Measurements from ENCODE around the gene IFIT5. TPM values are rescaled to one million over a fixed set of nuclear protein-coding genes. Genes with fewer than 3 reads are reported as not detected.

The IFIT5 gene
- total RNA-seq, result 1 to 10 TPM; 5.6 to 7.1 TPM

- peaks cover 28% of the 10 kb centered on the region for H3K4me1 Mint-ChIP-seq
Observed at GRCh38 chr10:89414146-89414878, at the start of gene IFIT5. Gene IFIT5 (plus strand): TSS chr10:89414568. CDS start chr10:89414799, 231 bp downstream.

GRCh38 chr10:89367529-89367928 is 46.8 kb upstream of the IFIT5 start:
- Mint-ChIP-seq H3K4me1 (peaks cover 7% of the 10 kb centered on the region), H3K4me3 (no peak overlapping the region), H3K9me3 (no peaks in the 10 kb centered on the region), H3K27me3 (peaks cover 2% of the 10 kb centered on the region), H3K36me3 (ENCODE audit: low read depth) (no peaks in the 10 kb centered on the region), H3K27ac (no peak overlapping the region)
- ATAC-seq (replicated peaks), result peak; percentile 70

More at GRCh38 chr10:89414146-89414878, at the start of gene IFIT5:
- ATAC-seq (replicated peaks), result peak; percentile 80
- Mint-ChIP-seq H3K27ac (peak within 1 kb of the TSS; percentile 93), H3K4me3 (peak within 1 kb of the TSS; percentile 91), H3K27me3 (no peaks in the 10 kb centered on the region), H3K36me3 (ENCODE audit: low read depth) (peaks cover 28% of the 10 kb centered on the region), H3K9me3 (no peaks in the 10 kb centered on the region)

GRCh38 chr10:89368129-89368528 is 46.2 kb upstream of the IFIT5 start:
- Mint-ChIP-seq H3K27ac (no peak overlapping the region), H3K27me3 (peaks cover 5% of the 10 kb centered on the region), H3K4me1 (peaks cover 7% of the 10 kb centered on the region), H3K4me3 (no peak overlapping the region), H3K36me3 (ENCODE audit: low read depth) (no peaks in the 10 kb centered on the region), H3K9me3 (no peaks in the 10 kb centered on the region)
- no peak for ATAC-seq (replicated peaks)

- no peaks in the 10 kb centered on the region for H3K9me3 Mint-ChIP-seq
- peaks cover 4% of the 10 kb centered on the region for H3K4me1 Mint-ChIP-seq
- no peak overlapping the region for H3K4me3 Mint-ChIP-seq
- H3K36me3 Mint-ChIP-seq (ENCODE audit: low read depth), result no peaks in the 10 kb centered on the region
- no peak overlapping the region for H3K27ac Mint-ChIP-seq
- peaks cover 5% of the 10 kb centered on the region for H3K27me3 Mint-ChIP-seq
- ATAC-seq (replicated peaks), result no peak
Observed at GRCh38 chr10:89369156-89370105, 44.9 kb upstream of the IFIT5 start.

- no peak for ATAC-seq (replicated peaks)
- peaks cover 5% of the 10 kb centered on the region for H3K27me3 Mint-ChIP-seq
- H3K4me3 Mint-ChIP-seq, result no peak overlapping the region
- no peaks in the 10 kb centered on the region for H3K9me3 Mint-ChIP-seq
- H3K27ac Mint-ChIP-seq, result no peak overlapping the region
- no peaks in the 10 kb centered on the region for H3K36me3 Mint-ChIP-seq (ENCODE audit: low read depth)
- H3K4me1 Mint-ChIP-seq, result peaks cover 4% of the 10 kb centered on the region
Observed at GRCh38 chr10:89371079-89371478, 43.3 kb upstream of the IFIT5 start.

- no peak for ATAC-seq (replicated peaks)
- H3K27ac Mint-ChIP-seq, result no peak overlapping the region
- H3K4me3 Mint-ChIP-seq, result no peak overlapping the region
- H3K4me1 Mint-ChIP-seq, result peaks cover 4% of the 10 kb centered on the region
- H3K9me3 Mint-ChIP-seq, result no peaks in the 10 kb centered on the region
- H3K27me3 Mint-ChIP-seq, result peaks cover 5% of the 10 kb centered on the region
- no peaks in the 10 kb centered on the region for H3K36me3 Mint-ChIP-seq (ENCODE audit: low read depth)
Observed at GRCh38 chr10:89371987-89372386, 42.4 kb upstream of the IFIT5 start.

- no peak for ATAC-seq (replicated peaks)
- Mint-ChIP-seq H3K4me1 (no peaks in the 10 kb centered on the region), H3K9me3 (no peaks in the 10 kb centered on the region), H3K27me3 (peaks cover 5% of the 10 kb centered on the region), H3K36me3 (ENCODE audit: low read depth) (no peaks in the 10 kb centered on the region), H3K4me3 (no peak overlapping the region), H3K27ac (no peak overlapping the region)
Observed at GRCh38 chr10:89373916-89374711, 40.3 kb upstream of the IFIT5 start.

- peaks cover 5% of the 10 kb centered on the region for H3K27me3 Mint-ChIP-seq
- no peaks in the 10 kb centered on the region for H3K4me1 Mint-ChIP-seq
- no peak overlapping the region for H3K27ac Mint-ChIP-seq
- ATAC-seq (replicated peaks), result no peak
- no peak overlapping the region for H3K4me3 Mint-ChIP-seq
- no peaks in the 10 kb centered on the region for H3K9me3 Mint-ChIP-seq
- H3K36me3 Mint-ChIP-seq (ENCODE audit: low read depth), result no peaks in the 10 kb centered on the region
Observed at GRCh38 chr10:89374713-89375141, 39.6 kb upstream of the IFIT5 start.

GRCh38 chr10:89377705-89378637 is 36.4 kb upstream of the IFIT5 start, which contains the start of gene IFIT1B:
Gene IFIT1B (plus strand): TSS chr10:89378056. CDS start chr10:89378136, 80 bp downstream.
- H3K9me3 Mint-ChIP-seq, result no peaks in the 10 kb centered on the region
- H3K4me1 Mint-ChIP-seq, result no peaks in the 10 kb centered on the region
- no peak for ATAC-seq (replicated peaks)
- no peaks in the 10 kb centered on the region for H3K36me3 Mint-ChIP-seq (ENCODE audit: low read depth)
- H3K27ac Mint-ChIP-seq, result no peak within 1 kb of the TSS
- no peaks in the 10 kb centered on the region for H3K27me3 Mint-ChIP-seq
- no peak within 1 kb of the TSS for H3K4me3 Mint-ChIP-seq

- ATAC-seq (replicated peaks), result no peak
- Mint-ChIP-seq H3K4me1 (no peaks in the 10 kb centered on the region), H3K4me3 (no peak overlapping the region), H3K36me3 (ENCODE audit: low read depth) (no peaks in the 10 kb centered on the region), H3K27me3 (no peaks in the 10 kb centered on the region), H3K9me3 (no peaks in the 10 kb centered on the region), H3K27ac (no peak overlapping the region)
Observed at GRCh38 chr10:89379103-89379502, 35.3 kb upstream of the IFIT5 start.

- no peaks in the 10 kb centered on the region for H3K27me3 Mint-ChIP-seq
- H3K4me3 Mint-ChIP-seq, result no peak overlapping the region
- ATAC-seq (replicated peaks), result peak; percentile 54
- no peaks in the 10 kb centered on the region for H3K4me1 Mint-ChIP-seq
- no peaks in the 10 kb centered on the region for H3K36me3 Mint-ChIP-seq (ENCODE audit: low read depth)
- no peak overlapping the region for H3K27ac Mint-ChIP-seq
- H3K9me3 Mint-ChIP-seq, result no peaks in the 10 kb centered on the region
Observed at GRCh38 chr10:89382757-89383156, 31.6 kb upstream of the IFIT5 start.

- Mint-ChIP-seq H3K4me3 (no peak overlapping the region), H3K4me1 (no peaks in the 10 kb centered on the region), H3K36me3 (ENCODE audit: low read depth) (no peaks in the 10 kb centered on the region), H3K27ac (no peak overlapping the region), H3K9me3 (no peaks in the 10 kb centered on the region), H3K27me3 (no peaks in the 10 kb centered on the region)
- no peak for ATAC-seq (replicated peaks)
Observed at GRCh38 chr10:89384474-89385340, 29.7 kb upstream of the IFIT5 start.

All from activated T-helper 17 cell treated with anti-CD3 and anti-CD28 coated beads, Interleukin-2, amount 50 U/mL, for 72 hours (primary cell).